Airway epithelial cell (primary cell): Measurements from ENCODE around the gene PXT1. TPM values are rescaled to one million over a fixed set of nuclear protein-coding genes. Genes with fewer than 3 reads are reported as not detected.

Experiments used
- total RNA-seq: library from RNA; depleted of rRNA; stranded (reverse); fragments of >200 nt; gene quantifications from 2 replicates; pipeline ENCODE4 v1.2.3, GENCODE V29; 2015

Gene PXT1, protein sequence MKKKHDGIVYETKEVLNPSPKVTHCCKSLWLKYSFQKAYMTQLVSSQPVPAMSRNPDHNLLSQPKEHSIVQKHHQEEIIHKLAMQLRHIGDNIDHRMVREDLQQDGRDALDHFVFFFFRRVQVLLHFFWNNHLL
- not detected in 2 replicates for total RNA-seq

DNA sequence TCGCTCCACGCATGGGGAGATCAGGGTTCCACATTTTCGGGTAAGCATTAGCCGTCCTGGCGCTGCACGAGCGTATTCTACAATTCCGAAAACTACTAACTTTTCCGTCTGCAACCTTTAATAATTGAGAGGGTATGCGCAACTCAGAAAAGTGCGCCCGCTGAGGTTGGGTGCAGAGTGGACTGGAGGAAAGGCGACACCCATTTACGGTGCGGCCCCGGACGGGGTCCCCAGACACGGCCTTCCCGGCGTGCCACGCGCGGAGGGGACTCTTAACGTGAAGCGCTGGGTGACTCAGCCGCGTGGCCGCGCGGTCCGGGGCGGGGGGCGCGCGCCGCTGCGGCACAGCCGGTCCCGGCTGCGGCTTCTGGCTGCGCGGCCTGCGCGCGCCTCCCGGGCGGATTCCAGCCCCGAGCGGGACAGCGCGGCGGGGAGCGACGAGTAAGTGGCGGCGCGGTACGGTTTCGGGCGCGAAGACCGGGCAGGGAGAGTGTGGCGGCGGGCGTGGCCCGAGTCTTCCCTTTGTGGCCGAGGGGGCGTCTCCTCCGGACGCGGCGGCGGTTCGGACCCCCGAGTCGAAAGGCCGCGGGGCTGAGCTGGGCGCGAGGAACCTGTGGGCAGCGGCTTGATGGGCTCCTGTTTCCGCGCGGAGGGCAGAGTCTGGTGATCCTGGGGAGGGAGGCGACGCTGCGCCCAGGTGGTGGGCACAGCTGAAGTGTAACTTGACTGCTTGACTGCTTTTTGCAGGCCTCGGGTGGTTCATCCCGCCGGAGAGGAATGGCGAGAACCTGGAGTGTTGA is at the start of gene PXT1, which contains the start of gene KCTD20:
TSS of gene PXT1 (minus strand) at position 184 of the 800 bp plus-strand sequence. CDS start 16,772 bp downstream, outside the sequence.
TSS of gene KCTD20 (plus strand) at position 330 of the 800 bp plus-strand sequence. CDS start 27,098 bp downstream, outside the sequence.

DNA sequence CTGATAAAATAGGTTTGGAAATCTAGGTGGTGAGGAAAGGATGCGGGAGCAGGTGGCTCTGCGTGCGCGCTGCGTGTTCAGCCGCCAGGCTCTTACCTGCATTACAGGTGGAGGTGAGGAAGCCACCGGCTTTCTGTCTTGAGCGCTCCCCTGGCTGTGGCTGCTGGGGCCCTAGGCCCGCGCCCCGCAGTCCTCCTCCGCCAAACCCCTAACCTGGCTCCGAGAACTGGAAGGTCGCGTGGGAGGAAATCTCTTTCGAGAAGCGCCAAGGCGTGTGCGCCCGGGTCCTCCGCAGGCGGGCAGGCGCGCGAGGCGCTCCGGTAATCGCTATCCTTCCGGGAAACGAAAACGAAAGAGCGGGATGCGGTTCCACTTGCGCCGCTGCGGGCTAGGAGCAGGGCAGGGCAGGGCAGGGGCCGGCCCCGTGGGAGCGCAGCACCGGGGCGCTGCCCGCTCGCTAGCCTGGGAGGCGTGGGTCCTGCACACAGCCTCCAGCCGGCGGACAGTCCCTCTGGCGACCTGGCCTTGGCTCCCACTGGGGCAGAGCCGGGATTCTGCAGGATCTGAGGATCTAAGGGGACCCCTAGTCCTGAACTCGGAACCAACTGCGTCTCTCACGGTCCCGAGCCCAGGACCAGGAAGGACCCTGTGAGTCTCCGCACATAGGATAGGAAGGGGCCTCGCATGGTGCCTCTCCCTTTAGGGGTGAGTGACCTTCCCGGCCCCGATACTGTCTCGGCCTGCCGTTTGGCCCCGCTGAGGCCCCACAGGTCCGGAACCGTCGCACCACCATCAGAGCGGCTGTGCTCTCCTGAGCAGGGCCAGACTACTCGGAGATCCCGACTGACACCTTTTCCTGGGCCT is 55.0 kb downstream of the PXT1 start, which contains the start of gene ETV7:
TSS of gene ETV7 (minus strand) at position 230 of the 864 bp plus-strand sequence. CDS start at position 102, 128 bp downstream.

Other genes with a start within 250 kb of the PXT1 start
- 5.8 and 7.8 TPM in 2 replicates for gene BRPF3, start 246.1 kb downstream of the PXT1 start, total RNA-seq
- 0.14 and 0.23 TPM in 2 replicates for gene PNPLA1, start 172.8 kb downstream of the PXT1 start, total RNA-seq
- 0.21 TPM in 1 of 2 replicates, not detected in the other for gene BNIP5, start 106.0 kb downstream of the PXT1 start, total RNA-seq
- 0.14 and 0.51 TPM in 2 replicates for gene ETV7, start 55.2 kb downstream of the PXT1 start, total RNA-seq
- gene KCTD20, start 146 bp upstream of the PXT1 start, total RNA-seq, result 17.3 and 27.4 TPM in 2 replicates
- gene STK38, start 104.6 kb upstream of the PXT1 start, total RNA-seq, result 18.1 and 22.5 TPM in 2 replicates
- 328 and 368 TPM in 2 replicates for gene SRSF3, start 151.5 kb upstream of the PXT1 start, total RNA-seq
- gene CDKN1A, start 235.9 kb upstream of the PXT1 start, total RNA-seq, result 595 and 650 TPM in 2 replicates